ENCODE measurements around the gene GTPBP8. TPM values are rescaled to one million over a fixed set of nuclear protein-coding genes. Genes with fewer than 3 reads are reported as not detected.

The GTPBP8 gene
- total and polyA plus RNA-seq, 2 experiments from 2014 or later = 20.3 to 34.3 TPM

DNA sequence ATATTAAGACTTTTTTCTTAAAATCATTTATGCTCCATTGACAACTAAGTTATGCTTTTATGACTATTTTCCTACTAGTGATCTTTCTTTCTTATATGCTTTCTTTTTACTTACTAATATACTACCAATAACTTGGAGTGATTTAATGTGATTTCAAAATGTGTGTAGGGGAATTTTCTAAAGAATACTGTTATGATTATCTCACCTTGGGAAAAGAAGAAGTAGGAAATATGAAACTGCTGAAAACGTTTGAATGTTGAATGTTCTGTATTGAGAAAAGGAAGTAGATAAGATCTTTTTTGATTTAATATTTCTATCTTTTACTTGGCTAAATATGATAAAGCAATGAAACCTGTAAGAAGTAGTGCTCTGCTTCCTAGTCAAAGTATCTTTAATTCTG is 8.1 kb upstream of the GTPBP8 start:
- no peaks in the 10 kb centered on the region for H3K79me2 ChIP-seq (ENCODE audit: insufficient read depth)
- H3K27ac ChIP-seq = no peak overlapping the region
- H3K4me1 ChIP-seq (ENCODE audit: insufficient read depth) = no peaks in the 10 kb centered on the region
- TF ChIP-seq EZH2 (IDR thresholded peaks at IDR 0.05; ENCODE audit: insufficient read depth, poor library complexity, severe bottlenecking) = no peak
- TF ChIP-seq EZH2phosphoT487 (IDR thresholded peaks at IDR 0.05; ENCODE audit: insufficient read depth, low read depth) = no peak
- H4K20me1 ChIP-seq (ENCODE audit: insufficient read depth) = no peaks in the 10 kb centered on the region
- H3K27me3 ChIP-seq (replicated peaks; ENCODE audit: insufficient read depth) = no peaks in the 10 kb centered on the region
- in situ Hi-C loops (cut with MboI) = loop anchor here (10.0 kb wide), 2 partner anchors 338 to 398 kb away; partner anchors contain the start of gene CCDC80
- no peaks in the 10 kb centered on the region for H3F3A ChIP-seq (ENCODE audit: insufficient read depth)
- no peaks in the 10 kb centered on the region for H3K9me3 ChIP-seq (ENCODE audit: low read depth)
- no peaks in the 10 kb centered on the region for H3K9me2 ChIP-seq (ENCODE audit: insufficient read depth)
- no peak overlapping the region for H3K4me3 ChIP-seq
- DNase-seq = no peak
- H3K4me2 ChIP-seq (ENCODE audit: unreplicated experiment) = no peak overlapping the region
- H2AFZ ChIP-seq = no peak overlapping the region
- no peaks in the 10 kb centered on the region for H3K36me3 ChIP-seq (ENCODE audit: low read depth)
- no peak overlapping the region for H3K9ac ChIP-seq
- WGBS, 2 experiments (ENCODE audit: low coverage in 1 of 2, low lambda C conversion rate in 2 of 2, missing lambda C conversion rate in 2 of 2) = 10 to 19% methylated on average over 1 of the region's 1 CpG

DNA sequence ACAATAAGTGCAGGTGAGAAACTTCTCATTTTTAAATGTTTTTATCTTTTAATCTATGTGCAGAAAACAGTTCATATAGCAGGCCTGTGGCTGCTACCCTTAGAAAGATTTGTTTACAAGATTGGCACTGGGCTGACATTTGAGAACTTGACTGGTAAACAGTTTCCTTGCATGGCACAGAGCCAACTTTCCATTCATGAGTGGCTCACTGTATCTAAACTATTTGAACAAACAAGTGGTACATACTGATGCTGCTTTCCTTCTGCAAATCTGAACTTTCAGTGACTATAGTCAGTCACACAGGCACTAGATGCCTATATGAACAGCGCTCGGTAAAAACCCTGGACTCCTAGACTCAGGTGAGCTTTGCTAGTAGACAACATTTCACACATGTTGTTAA is 6.3 kb upstream of the GTPBP8 start:
- Histone ChIP-seq H3K36me3 (ENCODE audit: low read depth) (no peaks in the 10 kb centered on the region), H2AFZ (no peak overlapping the region), H3K4me3 (no peak overlapping the region), H3F3A (ENCODE audit: insufficient read depth) (no peaks in the 10 kb centered on the region), H3K9me3 (ENCODE audit: low read depth) (no peaks in the 10 kb centered on the region), H3K4me2 (ENCODE audit: unreplicated experiment) (no peak overlapping the region), H3K4me1 (ENCODE audit: insufficient read depth) (no peaks in the 10 kb centered on the region), H3K9me2 (ENCODE audit: insufficient read depth) (no peaks in the 10 kb centered on the region), H4K20me1 (ENCODE audit: insufficient read depth) (no peaks in the 10 kb centered on the region), H3K9ac (no peak overlapping the region), H3K27me3 (replicated peaks; ENCODE audit: insufficient read depth) (no peaks in the 10 kb centered on the region), H3K27ac (no peak overlapping the region), H3K79me2 (ENCODE audit: insufficient read depth) (no peaks in the 10 kb centered on the region)
- DNase-seq = no peak
- in situ Hi-C loops (cut with MboI) = loop anchor here (10.0 kb wide), 2 partner anchors 340 to 400 kb away; partner anchors contain the start of gene CCDC80
- TF ChIP-seq EZH2 (IDR thresholded peaks at IDR 0.05; ENCODE audit: insufficient read depth, poor library complexity, severe bottlenecking) (no peak), EZH2phosphoT487 (IDR thresholded peaks at IDR 0.05; ENCODE audit: insufficient read depth, low read depth) (no peak)
- 89 to 98% methylated on average over 2 of the region's 2 CpGs for WGBS, 2 experiments (ENCODE audit: low coverage in 1 of 2, low lambda C conversion rate in 2 of 2, missing lambda C conversion rate in 2 of 2)

DNA sequence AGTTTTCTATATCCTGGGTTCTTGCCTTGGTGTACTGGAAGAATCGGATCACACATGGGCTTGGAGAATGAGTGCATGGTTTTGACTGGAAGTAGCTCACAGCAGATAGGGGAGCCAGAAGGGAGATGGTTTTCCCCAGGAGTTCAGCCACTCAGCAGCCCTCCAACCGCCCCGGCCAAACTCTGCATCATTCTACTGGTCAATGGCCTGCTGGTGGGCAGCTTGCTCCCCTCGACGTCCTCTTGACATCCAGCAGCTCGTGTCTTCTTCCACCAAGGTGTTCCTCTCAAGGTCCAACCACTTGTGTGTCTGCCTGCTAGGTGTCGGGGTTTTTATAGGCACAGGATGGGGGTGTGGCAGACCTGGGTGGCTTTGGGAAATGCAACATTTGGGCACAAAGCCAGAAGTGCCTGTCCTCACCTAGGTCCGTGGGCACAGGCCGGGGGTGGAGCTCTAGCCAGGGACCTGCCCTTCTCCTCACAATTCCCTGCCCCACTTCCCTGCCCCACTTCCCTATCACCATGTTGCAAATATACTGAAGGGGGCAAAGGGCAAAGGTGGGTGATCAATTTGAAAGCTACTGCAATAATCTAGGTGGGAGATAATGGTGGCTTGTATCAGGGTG is 3.0 kb upstream of the GTPBP8 start:
- Histone ChIP-seq H2AFZ (no peak overlapping the region), H3K27ac (no peak overlapping the region), H3K9me3 (ENCODE audit: low read depth) (no peaks in the 10 kb centered on the region), H3K36me3 (ENCODE audit: low read depth) (no peaks in the 10 kb centered on the region), H4K20me1 (ENCODE audit: insufficient read depth) (no peaks in the 10 kb centered on the region), H3K9me2 (ENCODE audit: insufficient read depth) (no peaks in the 10 kb centered on the region), H3K9ac (no peak overlapping the region), H3K4me1 (ENCODE audit: insufficient read depth) (peaks cover 14% of the 10 kb centered on the region), H3F3A (ENCODE audit: insufficient read depth) (no peaks in the 10 kb centered on the region), H3K79me2 (ENCODE audit: insufficient read depth) (peaks cover 19% of the 10 kb centered on the region), H3K4me3 (no peak overlapping the region), H3K4me2 (ENCODE audit: unreplicated experiment) (no peak overlapping the region), H3K27me3 (replicated peaks; ENCODE audit: insufficient read depth) (no peaks in the 10 kb centered on the region)
- 85 to 87% methylated on average over 9 of the region's 9 CpGs for WGBS, 2 experiments (ENCODE audit: low coverage in 1 of 2, low lambda C conversion rate in 2 of 2, missing lambda C conversion rate in 2 of 2)
- in situ Hi-C loops (cut with MboI) = loop anchor here (10.0 kb wide), 2 partner anchors 343 to 403 kb away; partner anchors contain the start of gene CCDC80
- TF ChIP-seq EZH2 (IDR thresholded peaks at IDR 0.05; ENCODE audit: insufficient read depth, poor library complexity, severe bottlenecking) (no peak), EZH2phosphoT487 (IDR thresholded peaks at IDR 0.05; ENCODE audit: insufficient read depth, low read depth) (no peak)
- DNase-seq = no peak

DNA sequence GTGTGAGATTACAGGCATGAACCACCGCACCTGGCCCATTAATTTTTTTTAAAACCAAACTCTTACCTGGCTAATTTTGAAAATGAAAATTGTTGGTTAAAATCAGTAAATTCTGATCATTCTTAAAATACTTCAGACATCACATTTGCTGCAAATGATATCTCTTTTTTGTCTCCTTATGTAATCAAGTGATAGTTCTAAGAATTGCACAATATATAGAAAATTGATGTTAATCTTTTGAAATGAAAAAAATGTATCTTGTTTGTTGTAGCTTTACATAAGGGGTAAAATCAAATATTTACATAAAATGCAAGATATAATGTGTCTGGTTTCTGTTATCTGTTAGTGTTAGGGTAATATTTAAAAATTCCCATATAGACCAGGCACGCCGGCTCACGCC is 5.0 kb downstream of the GTPBP8 start:
- 96 to 99% methylated on average over 4 of the region's 4 CpGs for WGBS, 2 experiments (ENCODE audit: low coverage in 1 of 2, low lambda C conversion rate in 2 of 2, missing lambda C conversion rate in 2 of 2)
- Histone ChIP-seq H3K4me2 (ENCODE audit: unreplicated experiment) (no peak overlapping the region), H3F3A (ENCODE audit: insufficient read depth) (no peaks in the 10 kb centered on the region; the same call in 1 of the 2 replicates), H3K4me3 (no peak overlapping the region), H3K9me2 (ENCODE audit: insufficient read depth) (no peaks in the 10 kb centered on the region), H3K4me1 (ENCODE audit: insufficient read depth) (peaks cover 15% of the 10 kb centered on the region), H3K36me3 (ENCODE audit: low read depth) (peaks cover 21% of the 10 kb centered on the region), H3K9me3 (ENCODE audit: low read depth) (no peaks in the 10 kb centered on the region), H3K9ac (no peak overlapping the region), H2AFZ (no peak overlapping the region), H3K79me2 (ENCODE audit: insufficient read depth) (peaks cover 79% of the 10 kb centered on the region), H3K27ac (no peak overlapping the region), H3K27me3 (replicated peaks; ENCODE audit: insufficient read depth) (no peaks in the 10 kb centered on the region), H4K20me1 (ENCODE audit: insufficient read depth) (no peaks in the 10 kb centered on the region)
- no peak for DNase-seq
- in situ Hi-C loops (cut with MboI) = no loop called here
- TF ChIP-seq EZH2phosphoT487 (IDR thresholded peaks at IDR 0.05; ENCODE audit: insufficient read depth, low read depth) (no peak), EZH2 (IDR thresholded peaks at IDR 0.05; ENCODE audit: insufficient read depth, poor library complexity, severe bottlenecking) (no peak)
